Hematopoietic multipotent progenitor cell (in vitro differentiated cells): ENCODE measurements around the gene ILK. TPM values are rescaled to one million over a fixed set of nuclear protein-coding genes. Genes with fewer than 3 reads are reported as not detected.

Source experiments
- DNase-seq, 3 donors: peaks; one replicate each; pipeline ENCODE4 v3.0.0-alpha.2; 2011 to 2015; ENCODE audit warnings: low read depth in 2 of 3, low spot score in 2 of 3
- total RNA-seq: library from RNA; depleted of rRNA; stranded (reverse); fragments of >200 nt; gene quantifications from one replicate; pipeline ENCODE4 v1.2.3, GENCODE V29; 2012

Gene ILK
- 107 TPM for total RNA-seq

- DNase-seq = peak; percentile 67 to 90 (median 89)
Observed at GRCh38 chr11:6603287-6604080, at the start of gene ILK, which contains the start of gene RRP8. Gene ILK, plus strand, starts transcription at chr11:6603774. Its CDS starts 498 bp downstream, at chr11:6604272. Gene RRP8, minus strand, starts transcription at chr11:6603616. Its CDS starts 114 bp downstream, at chr11:6603502.

GRCh38 chr11:6554828-6555706 is 48.5 kb upstream of the ILK start:
- no peak for DNase-seq

GRCh38 chr11:6556139-6556949 is 47.2 kb upstream of the ILK start:
- no peak for DNase-seq

GRCh38 chr11:6557063-6557462 is 46.5 kb upstream of the ILK start:
- no peak for DNase-seq

GRCh38 chr11:6557761-6558674 is 45.6 kb upstream of the ILK start:
- DNase-seq = no peak

- no peak for DNase-seq
Observed at GRCh38 chr11:6559369-6559768, 44.2 kb upstream of the ILK start.

- no peak for DNase-seq
Observed at GRCh38 chr11:6561288-6561687, 42.3 kb upstream of the ILK start.

- DNase-seq = no peak
Observed at GRCh38 chr11:6563121-6563619, 40.4 kb upstream of the ILK start.

GRCh38 chr11:6563667-6564066 is 39.9 kb upstream of the ILK start:
- DNase-seq = no peak

- no peak for DNase-seq
Observed at GRCh38 chr11:6565325-6565724, 38.2 kb upstream of the ILK start.

- DNase-seq = no peak
Observed at GRCh38 chr11:6565988-6566703, 37.4 kb upstream of the ILK start.

- DNase-seq = no peak
Observed at GRCh38 chr11:6566704-6567370, 36.7 kb upstream of the ILK start.

GRCh38 chr11:6567371-6567745 is 36.2 kb upstream of the ILK start:
- DNase-seq = no peak

GRCh38 chr11:6568191-6568918 is 35.2 kb upstream of the ILK start:
- peak in 2 of 3 donors; percentile 50 to 71 for DNase-seq

GRCh38 chr11:6569706-6570105 is 33.9 kb upstream of the ILK start:
- no peak for DNase-seq

GRCh38 chr11:6570691-6571427 is 32.7 kb upstream of the ILK start:
- DNase-seq = no peak

GRCh38 chr11:6571434-6572008 is 32.1 kb upstream of the ILK start:
- no peak for DNase-seq
